ENCODE data around the gene EDN2. TPM values are rescaled to one million over a fixed set of nuclear protein-coding genes. Genes with fewer than 3 reads are reported as not detected.

Gene EDN2
- total RNA-seq, 1 donor from 2014 or later, result not detected

DNA sequence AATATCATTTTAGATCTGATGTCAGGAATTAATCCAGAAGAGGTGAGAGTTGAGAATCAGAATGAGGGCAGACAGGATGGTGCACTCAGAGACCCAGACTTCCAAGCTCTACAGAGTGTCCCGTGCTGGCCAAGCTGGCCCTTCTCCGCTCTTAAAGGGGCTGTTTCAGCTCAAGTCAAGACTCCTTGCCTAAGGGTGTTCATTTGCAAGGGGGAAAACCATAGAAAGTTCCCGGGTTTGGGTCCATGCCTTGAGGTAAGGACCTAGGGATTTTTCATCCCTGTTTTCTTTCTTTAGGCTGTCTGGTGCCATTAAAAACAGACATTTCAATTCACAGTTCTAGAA is 47.5 kb downstream of the EDN2 start:
- no peak for DNase-seq (ENCODE audit: low read depth)
- Histone ChIP-seq H3K36me3 (ENCODE audit: control insufficient read depth, insufficient read depth, low read length) (no peaks in the 10 kb centered on the region), H3K27me3 (ENCODE audit: control insufficient read depth, insufficient read depth, low read length) (no peaks in the 10 kb centered on the region), H3K4me3 (ENCODE audit: low read depth, low read length) (no peak overlapping the region)
- TF ChIP-seq CTCF (IDR thresholded peaks at IDR 0.05; ENCODE audit: insufficient read depth, low read length, poor library complexity, severe bottlenecking), result no peak

- DNase-seq (ENCODE audit: low read depth), result no peak
- no peaks in the 10 kb centered on the region for H3K36me3 ChIP-seq (ENCODE audit: control insufficient read depth, insufficient read depth, low read length)
- TF ChIP-seq CTCF (IDR thresholded peaks at IDR 0.05; ENCODE audit: insufficient read depth, low read length, poor library complexity, severe bottlenecking), result no peak
- H3K4me3 ChIP-seq (ENCODE audit: low read depth, low read length), result no peak overlapping the region
- H3K27me3 ChIP-seq (ENCODE audit: control insufficient read depth, insufficient read depth, low read length), result no peaks in the 10 kb centered on the region
These were observed 48.0 kb downstream of the EDN2 start for GRCh38 chr1:41436281-41437010.

DNA sequence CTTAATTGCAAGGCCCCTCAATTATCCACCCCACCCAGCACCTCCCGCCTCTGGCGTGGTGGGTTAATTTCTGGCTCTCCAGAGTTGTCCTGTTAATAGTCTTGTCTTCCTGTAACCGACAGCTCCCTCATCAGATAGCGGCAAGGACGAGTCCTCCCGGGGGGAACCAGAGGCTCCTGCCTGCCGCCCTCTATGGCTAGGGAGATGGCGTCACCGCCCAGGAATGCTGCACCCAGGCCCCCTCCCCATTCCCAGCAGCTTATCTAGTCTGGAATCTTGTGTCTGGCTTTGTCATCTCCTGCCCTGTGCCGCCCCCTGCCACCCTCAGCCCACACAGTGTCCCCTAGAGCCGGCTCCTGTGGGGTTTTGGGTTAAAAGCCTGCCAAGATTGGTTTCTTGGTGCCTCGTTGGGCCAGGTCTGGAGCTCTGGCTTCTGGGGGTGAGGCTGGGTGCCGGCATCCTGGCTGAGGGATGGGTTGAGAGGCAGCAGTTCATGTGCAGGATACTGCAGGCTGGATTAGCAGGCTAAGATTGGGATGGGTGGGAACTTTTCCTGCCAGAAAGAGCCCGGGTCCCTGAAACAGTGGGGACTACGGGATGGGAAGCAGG is 48.8 kb downstream of the EDN2 start:
- TF ChIP-seq CTCF (IDR thresholded peaks at IDR 0.05; ENCODE audit: insufficient read depth, low read length, poor library complexity, severe bottlenecking), result no peak
- Histone ChIP-seq H3K27me3 (ENCODE audit: control insufficient read depth, insufficient read depth, low read length) (no peaks in the 10 kb centered on the region), H3K36me3 (ENCODE audit: control insufficient read depth, insufficient read depth, low read length) (no peaks in the 10 kb centered on the region), H3K4me3 (ENCODE audit: low read depth, low read length) (no peak overlapping the region)
- no peak for DNase-seq (ENCODE audit: low read depth)

DNA sequence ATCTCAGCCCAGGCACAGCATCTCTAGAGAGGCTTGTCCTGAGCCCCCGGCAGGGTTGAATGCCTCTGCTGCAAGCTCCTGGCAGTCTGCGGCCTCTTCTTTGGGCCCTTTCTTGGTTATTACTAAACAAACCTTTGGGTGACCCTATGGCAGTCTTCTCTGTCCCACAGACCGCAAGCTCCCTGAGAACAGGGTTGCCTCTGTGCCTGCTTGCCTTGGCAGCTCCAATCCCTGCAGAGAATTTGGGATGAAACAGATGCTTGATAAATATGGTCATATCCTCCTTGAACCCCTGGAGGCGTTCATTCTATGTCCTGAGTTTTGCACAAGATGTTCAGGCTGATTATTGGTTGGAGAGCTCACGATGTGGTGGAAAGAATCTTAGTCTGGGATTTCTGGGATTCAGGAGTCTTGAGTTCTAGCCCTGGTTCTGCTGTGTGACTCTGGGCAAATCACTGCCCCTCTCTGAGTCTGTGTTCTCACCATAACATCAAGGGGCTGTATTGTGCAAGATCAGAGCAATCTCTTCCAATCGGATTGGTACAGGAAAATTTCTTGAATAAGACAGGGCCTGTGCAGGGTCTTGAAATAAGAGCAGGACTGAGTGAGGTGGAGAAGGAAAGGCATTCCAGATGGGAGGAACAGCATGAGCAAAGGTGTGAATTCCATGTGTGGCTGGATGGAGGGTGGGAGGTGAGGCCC is 49.6 kb downstream of the EDN2 start:
- Histone ChIP-seq H3K4me3 (ENCODE audit: low read depth, low read length) (no peak overlapping the region), H3K36me3 (ENCODE audit: control insufficient read depth, insufficient read depth, low read length) (no peaks in the 10 kb centered on the region), H3K27me3 (ENCODE audit: control insufficient read depth, insufficient read depth, low read length) (no peaks in the 10 kb centered on the region)
- TF ChIP-seq CTCF (IDR thresholded peaks at IDR 0.05; ENCODE audit: insufficient read depth, low read length, poor library complexity, severe bottlenecking), result no peak
- no peak for DNase-seq (ENCODE audit: low read depth)

GRCh38 chr1:41434306-41434705 is 50.2 kb downstream of the EDN2 start:
- DNase-seq (ENCODE audit: low read depth), result no peak
- Histone ChIP-seq H3K27me3 (ENCODE audit: control insufficient read depth, insufficient read depth, low read length) (no peaks in the 10 kb centered on the region), H3K4me3 (ENCODE audit: low read depth, low read length) (no peak overlapping the region), H3K36me3 (ENCODE audit: control insufficient read depth, insufficient read depth, low read length) (no peaks in the 10 kb centered on the region)
- TF ChIP-seq CTCF (IDR thresholded peaks at IDR 0.05; ENCODE audit: insufficient read depth, low read length, poor library complexity, severe bottlenecking), result no peak

All from kidney epithelial cell (primary cell).